Measurements from ENCODE around the gene HNRNPAB.
"Not testable (repeated sequence)": the region's sequence is repeated elsewhere in the genome, so short reads cannot be mapped to it uniquely, and the experiment has no call there.

Gene HNRNPAB

GRCh38 chr5:178213003-178213461 lies 8.7 kb downstream of the HNRNPAB start:
- no peak for DNase-seq

- no peak for DNase-seq
Measured at GRCh38 chr5:178213748-178214151, 9.4 kb downstream of the HNRNPAB start.

- DNase-seq = no peak
Measured at GRCh38 chr5:178214160-178214803, 9.9 kb downstream of the HNRNPAB start.

- DNase-seq = peak; percentile 30
Measured at GRCh38 chr5:178215280-178216002, 11.1 kb downstream of the HNRNPAB start.

GRCh38 chr5:178216088-178216534 lies 11.8 kb downstream of the HNRNPAB start:
- DNase-seq = peak; percentile 58

GRCh38 chr5:178216779-178217178 lies 12.4 kb downstream of the HNRNPAB start:
- no peak for DNase-seq

GRCh38 chr5:178218237-178218776 lies 14.0 kb downstream of the HNRNPAB start:
- no peak for DNase-seq

GRCh38 chr5:178218827-178219226 lies 14.5 kb downstream of the HNRNPAB start:
- no peak for DNase-seq

- peak; percentile 82 for DNase-seq
Measured at GRCh38 chr5:178221282-178221681, 16.9 kb downstream of the HNRNPAB start.

GRCh38 chr5:178221853-178222252 lies 17.5 kb downstream of the HNRNPAB start:
- DNase-seq = no peak

- DNase-seq = no peak
Measured at GRCh38 chr5:178222292-178222691, 18.0 kb downstream of the HNRNPAB start.

GRCh38 chr5:178223196-178223773 lies 19.0 kb downstream of the HNRNPAB start:
- DNase-seq = no peak

- no peak for DNase-seq
Measured at GRCh38 chr5:178223828-178224335, 19.5 kb downstream of the HNRNPAB start.

- no peak for DNase-seq
Measured at GRCh38 chr5:178224403-178224802, 20.1 kb downstream of the HNRNPAB start.

- DNase-seq = no peak
Measured at GRCh38 chr5:178225174-178225573, 20.8 kb downstream of the HNRNPAB start.

GRCh38 chr5:178227138-178227659 lies 22.9 kb downstream of the HNRNPAB start:
- no peak for DNase-seq

- DNase-seq = no peak
Measured at GRCh38 chr5:178227929-178228328, 23.6 kb downstream of the HNRNPAB start.

- DNase-seq = no peak
Measured at GRCh38 chr5:178228609-178229008, 24.3 kb downstream of the HNRNPAB start.

- not testable (repeated sequence) for DNase-seq
Measured at GRCh38 chr5:178229111-178229510, 24.8 kb downstream of the HNRNPAB start.

- no peak for DNase-seq
Measured at GRCh38 chr5:178229861-178230260, 25.5 kb downstream of the HNRNPAB start.

GRCh38 chr5:178230879-178231538 lies 26.7 kb downstream of the HNRNPAB start:
- no peak for DNase-seq

- no peak for DNase-seq
Measured at GRCh38 chr5:178231539-178232123, 27.3 kb downstream of the HNRNPAB start.
